ENCODE results near the gene PLCXD1.
"Not testable (repeated sequence)": the region's sequence is repeated elsewhere in the genome, so short reads cannot be mapped to it uniquely, and the experiment has no call there.

PLCXD1 gene

DNA sequence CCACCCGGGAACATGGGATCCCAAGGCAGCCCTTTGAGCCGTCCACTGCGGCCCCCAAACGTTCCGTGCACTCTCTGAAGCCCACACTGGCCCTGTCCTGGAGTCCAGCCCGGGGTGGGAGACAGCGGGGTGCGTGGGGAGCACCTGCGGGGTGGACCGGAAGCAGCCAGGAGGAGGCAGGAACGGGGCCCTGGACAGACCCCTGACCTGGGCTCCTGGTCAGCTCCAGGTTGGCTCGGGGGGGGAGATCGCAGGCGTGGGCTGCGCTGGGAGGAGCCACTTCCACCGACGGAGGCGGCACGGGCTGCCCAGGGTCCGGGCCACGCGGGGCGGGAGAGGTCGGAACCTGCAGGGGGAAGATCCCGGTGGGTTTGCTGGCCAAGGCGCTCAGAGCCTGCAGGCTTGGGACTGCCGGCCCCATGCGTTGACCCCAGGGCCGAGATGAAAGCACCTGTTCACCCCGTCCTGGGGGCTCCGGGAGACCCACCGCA, 5.7 kb upstream of the PLCXD1 start:
- Histone ChIP-seq H2BK120ac (ENCODE audit: insufficient read depth, low read length, poor library complexity) (peak overlapping the region; percentile 18), H3K4me1 (ENCODE audit: control insufficient read depth in 1 of 2, insufficient read depth in 2 of 2, low read length in 2 of 2) (peaks cover 11 to 24% of the 10 kb centered on the region in 2 experiments), H3K4me3 (ENCODE audit: low read depth, low read length) (no peak overlapping the region), H3K4ac (ENCODE audit: low read depth, low read length) (peak overlapping the region; percentile 22), H2BK12ac (ENCODE audit: low read length) (peak overlapping the region; percentile 20), H3K27me3 (ENCODE audit: insufficient read depth, low read length) (no peaks in the 10 kb centered on the region), H4K12ac (ENCODE audit: low read depth, low read length) (no peak overlapping the region), H3K27ac (ENCODE audit: low read depth, low read length) (no peak overlapping the region), H2AK5ac (ENCODE audit: low read length) (no peak overlapping the region), H2AFZ (ENCODE audit: insufficient read depth, low read length, poor library complexity) (peak overlapping the region; percentile 30), H3K36me3 (ENCODE audit: control insufficient read depth in 1 of 2, insufficient read depth in 2 of 2, low read length in 2 of 2) (no peaks in the 10 kb centered on the region), H3K14ac (ENCODE audit: low read length) (peak overlapping the region; percentile 43), H3K4me2 (ENCODE audit: low read length) (peak overlapping the region; percentile 89), H3K9me3 (ENCODE audit: insufficient read depth, low read depth, low read length) (peaks cover 2% of the 10 kb centered on the region), H2BK5ac (ENCODE audit: low read depth, low read length, poor library complexity) (no peak overlapping the region), H4K8ac (ENCODE audit: low read depth, low read length) (peak overlapping the region; percentile 37), H3K9ac (ENCODE audit: low read length) (no peak overlapping the region), H4K91ac (ENCODE audit: low read depth, low read length) (peak overlapping the region; percentile 50), H3K79me1 (ENCODE audit: low read length) (peaks cover 22% of the 10 kb centered on the region), H3K18ac (ENCODE audit: low read length) (peak overlapping the region; percentile 32), H3K23ac (ENCODE audit: low read length) (no peak overlapping the region), H3K79me2 (ENCODE audit: control insufficient read depth, insufficient read depth, low read length, poor library complexity) (peaks cover 12% of the 10 kb centered on the region)
- DNase-seq, result no peak
- no CpG with 5 or more reads among the region's 32 CpGs for WGBS (ENCODE audit: extremely low coverage, insufficient coverage, insufficient read length)

DNA sequence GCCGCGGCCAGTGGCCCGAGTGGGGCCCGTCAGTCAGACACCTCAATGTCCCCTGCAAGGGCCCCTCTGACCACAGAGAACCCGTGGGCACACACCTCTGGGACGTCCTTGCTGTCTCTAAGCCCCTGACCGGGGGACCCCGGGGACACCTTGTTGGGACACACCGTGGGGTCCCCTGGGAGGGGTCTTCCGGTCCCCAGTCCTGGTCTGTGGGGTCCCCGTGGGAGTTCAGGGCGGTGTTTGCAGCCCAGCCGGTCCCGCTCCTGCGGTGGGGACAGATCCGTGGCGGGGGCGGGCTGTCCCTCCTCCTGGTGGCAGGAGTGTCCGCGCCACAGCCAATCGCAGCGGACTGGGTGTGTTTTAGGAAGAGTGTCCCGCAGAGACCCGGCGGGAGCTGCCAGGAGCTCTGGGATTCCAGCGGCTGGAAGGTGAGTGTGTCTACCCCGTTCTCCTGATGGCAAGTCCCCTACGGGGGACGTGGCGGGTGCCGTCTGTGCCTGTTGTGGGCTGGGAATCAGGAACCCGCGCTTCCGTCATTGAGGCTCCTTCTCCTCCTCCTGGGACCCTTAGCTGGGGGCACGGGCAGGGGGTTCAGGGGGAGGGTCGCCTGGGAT, 5.1 kb upstream of the PLCXD1 start:
- H4K12ac ChIP-seq (ENCODE audit: low read depth, low read length), result no peak overlapping the region
- peak overlapping the region; percentile 78 for H3K4ac ChIP-seq (ENCODE audit: low read depth, low read length)
- H3K14ac ChIP-seq (ENCODE audit: low read length), result peak overlapping the region; percentile 70
- WGBS (ENCODE audit: extremely low coverage, insufficient coverage, insufficient read length), result no CpG with 5 or more reads among the region's 36 CpGs
- peaks cover under 1% of the 10 kb centered on the region for H3K9me3 ChIP-seq (ENCODE audit: insufficient read depth, low read depth, low read length)
- H3K23ac ChIP-seq (ENCODE audit: low read length), result no peak overlapping the region
- peak overlapping the region; percentile 40 for H3K27ac ChIP-seq (ENCODE audit: low read depth, low read length)
- H2AFZ ChIP-seq (ENCODE audit: insufficient read depth, low read length, poor library complexity), result peak overlapping the region; percentile 40
- peak; percentile 84 to 88 for DNase-seq
- peak overlapping the region; percentile 84 for H2AK5ac ChIP-seq (ENCODE audit: low read length)
- H3K9ac ChIP-seq (ENCODE audit: low read length), result peak overlapping the region; percentile 82
- H2BK120ac ChIP-seq (ENCODE audit: insufficient read depth, low read length, poor library complexity), result peak overlapping the region; percentile 81
- H3K27me3 ChIP-seq (ENCODE audit: insufficient read depth, low read length), result no peaks in the 10 kb centered on the region
- peak overlapping the region; percentile 75 for H2BK5ac ChIP-seq (ENCODE audit: low read depth, low read length, poor library complexity)
- peaks cover 11 to 24% of the 10 kb centered on the region in 2 experiments for H3K4me1 ChIP-seq (ENCODE audit: control insufficient read depth in 1 of 2, insufficient read depth in 2 of 2, low read length in 2 of 2)
- peak overlapping the region; percentile 20 for H2BK12ac ChIP-seq (ENCODE audit: low read length)
- H4K8ac ChIP-seq (ENCODE audit: low read depth, low read length), result peak overlapping the region; percentile 52
- peak overlapping the region; percentile 89 for H3K4me2 ChIP-seq (ENCODE audit: low read length)
- H3K18ac ChIP-seq (ENCODE audit: low read length), result peak overlapping the region; percentile 96
- peak overlapping the region; percentile 50 for H4K91ac ChIP-seq (ENCODE audit: low read depth, low read length)
- H3K79me2 ChIP-seq (ENCODE audit: control insufficient read depth, insufficient read depth, low read length, poor library complexity), result peaks cover 12% of the 10 kb centered on the region
- peak overlapping the region; percentile 80 for H3K4me3 ChIP-seq (ENCODE audit: low read depth, low read length)
- H3K79me1 ChIP-seq (ENCODE audit: low read length), result peaks cover 22% of the 10 kb centered on the region
- no peaks in the 10 kb centered on the region for H3K36me3 ChIP-seq (ENCODE audit: control insufficient read depth in 1 of 2, insufficient read depth in 2 of 2, low read length in 2 of 2)

DNA sequence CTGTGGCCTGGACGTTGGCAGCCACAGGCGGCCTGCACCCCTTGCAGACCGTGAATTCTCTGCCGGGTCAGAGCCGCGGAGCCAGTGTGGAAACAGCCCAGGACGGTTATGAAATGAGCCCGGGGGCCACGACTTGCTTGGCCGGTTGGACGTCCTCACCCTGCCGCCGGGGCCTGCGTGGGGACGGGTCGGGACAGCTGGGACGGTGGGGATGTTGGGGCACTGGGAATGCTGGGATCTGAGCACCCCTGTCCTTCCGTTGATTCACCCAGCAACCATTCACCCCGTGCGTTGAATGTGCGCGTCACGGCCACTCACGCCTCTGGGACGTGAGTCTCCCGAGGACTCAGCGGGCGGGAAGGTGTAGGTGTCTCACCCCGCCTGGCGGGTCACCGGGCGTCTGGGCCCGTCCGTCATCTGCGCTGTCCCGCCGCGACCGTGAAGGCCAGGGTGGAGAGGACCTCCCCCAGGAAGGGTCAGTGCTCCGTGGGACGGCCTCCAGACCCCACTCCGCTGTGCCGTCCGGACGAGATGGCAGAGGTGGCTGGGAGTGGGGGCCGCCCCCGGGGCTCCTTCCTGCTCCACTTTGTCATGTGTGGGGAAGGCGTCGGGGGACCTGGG, 4.5 kb upstream of the PLCXD1 start:
- peak overlapping the region; percentile 40 for H3K27ac ChIP-seq (ENCODE audit: low read depth, low read length)
- no CpG with 5 or more reads among the region's 49 CpGs for whole genome bisulfite sequencing (ENCODE audit: extremely low coverage, insufficient coverage, insufficient read length)
- peak overlapping the region; percentile 2 for H2BK12ac ChIP-seq (ENCODE audit: low read length)
- peak overlapping the region; percentile 52 for H4K8ac ChIP-seq (ENCODE audit: low read depth, low read length)
- no peak overlapping the region for H3K23ac ChIP-seq (ENCODE audit: low read length)
- peak overlapping the region; percentile 89 for H3K4me2 ChIP-seq (ENCODE audit: low read length)
- H2BK5ac ChIP-seq (ENCODE audit: low read depth, low read length, poor library complexity), result peak overlapping the region; percentile 75
- peak overlapping the region; percentile 96 for H3K18ac ChIP-seq (ENCODE audit: low read length)
- H4K12ac ChIP-seq (ENCODE audit: low read depth, low read length), result peak overlapping the region; percentile 55
- peak overlapping the region; percentile 84 for H2AK5ac ChIP-seq (ENCODE audit: low read length)
- no peaks in the 10 kb centered on the region for H3K27me3 ChIP-seq (ENCODE audit: insufficient read depth, low read length)
- H3K9me3 ChIP-seq (ENCODE audit: insufficient read depth, low read depth, low read length), result no peaks in the 10 kb centered on the region
- H3K4me1 ChIP-seq (ENCODE audit: control insufficient read depth in 1 of 2, insufficient read depth in 2 of 2, low read length in 2 of 2), result peaks cover 11 to 28% of the 10 kb centered on the region in 2 experiments
- peak overlapping the region; percentile 53 for H2AFZ ChIP-seq (ENCODE audit: insufficient read depth, low read length, poor library complexity)
- DNase-seq, result peak; percentile 87 to 92
- peaks cover 12% of the 10 kb centered on the region for H3K79me2 ChIP-seq (ENCODE audit: control insufficient read depth, insufficient read depth, low read length, poor library complexity)
- H3K9ac ChIP-seq (ENCODE audit: low read length), result peak overlapping the region; percentile 82
- no peaks in the 10 kb centered on the region for H3K36me3 ChIP-seq (ENCODE audit: control insufficient read depth in 1 of 2, insufficient read depth in 2 of 2, low read length in 2 of 2)
- H3K4me3 ChIP-seq (ENCODE audit: low read depth, low read length), result peak overlapping the region; percentile 80
- H3K14ac ChIP-seq (ENCODE audit: low read length), result peak overlapping the region; percentile 70
- H3K79me1 ChIP-seq (ENCODE audit: low read length), result peaks cover 24% of the 10 kb centered on the region
- H3K4ac ChIP-seq (ENCODE audit: low read depth, low read length), result peak overlapping the region; percentile 78
- H2BK120ac ChIP-seq (ENCODE audit: insufficient read depth, low read length, poor library complexity), result peak overlapping the region; percentile 81
- H4K91ac ChIP-seq (ENCODE audit: low read depth, low read length), result peak overlapping the region; percentile 49

DNA sequence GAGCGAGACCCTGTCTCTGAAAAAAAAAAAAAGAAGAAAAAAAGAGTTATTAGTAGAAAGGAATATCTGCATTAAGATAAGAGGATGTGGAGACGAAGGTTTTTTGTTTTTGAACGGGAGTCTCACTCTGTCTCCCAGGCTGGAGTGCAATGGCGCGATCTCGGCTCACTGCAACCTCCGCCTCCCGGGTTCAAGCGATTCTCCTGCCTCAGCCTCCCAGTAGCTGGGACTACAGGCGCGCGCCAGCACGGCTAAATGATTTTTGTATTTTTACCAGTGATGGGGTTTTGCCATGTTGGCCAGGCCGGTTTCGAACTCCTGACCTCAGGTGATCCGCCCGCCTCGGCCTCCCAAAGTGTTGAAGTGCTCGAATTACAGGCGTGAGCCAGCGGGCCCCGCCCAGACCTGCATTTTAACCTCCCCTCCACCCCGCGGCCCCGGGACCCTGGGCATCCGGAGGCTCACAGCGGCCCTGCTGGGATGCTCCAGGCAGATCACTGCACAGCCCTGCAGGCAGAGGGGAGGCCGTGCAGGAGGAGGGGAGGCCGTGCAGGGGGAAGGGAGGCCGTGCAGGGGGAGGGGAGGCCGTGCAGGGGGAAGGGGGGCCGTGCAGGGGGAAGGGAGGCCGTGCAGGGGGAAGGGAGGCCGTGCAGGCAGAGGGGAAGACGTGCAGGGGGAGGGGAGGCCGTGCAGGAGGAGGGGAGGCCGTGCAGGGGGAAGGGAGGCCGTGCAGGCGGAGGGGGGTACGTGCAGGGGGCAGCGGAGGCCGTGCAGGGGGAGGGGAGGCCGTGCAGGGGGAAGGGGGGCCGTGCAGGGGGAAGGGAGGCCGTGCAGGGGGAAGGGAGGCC, 1.2 kb upstream of the PLCXD1 start:
- H3K9ac ChIP-seq (ENCODE audit: low read length); H3K27me3 ChIP-seq (ENCODE audit: insufficient read depth, low read length): not testable (repeated sequence)

More for the DNA sequence above, 1.2 kb upstream of the PLCXD1 start:
- Histone ChIP-seq H3K79me1 (ENCODE audit: low read length) (peaks cover 24% of the 10 kb centered on the region), H3K4me1 (ENCODE audit: control insufficient read depth in 1 of 2, insufficient read depth in 2 of 2, low read length in 2 of 2) (peaks cover 11 to 26% of the 10 kb centered on the region in 2 experiments), H3K27ac (ENCODE audit: low read depth, low read length) (peak overlapping the region; percentile 18), H3K79me2 (ENCODE audit: control insufficient read depth, insufficient read depth, low read length, poor library complexity) (peaks cover 12% of the 10 kb centered on the region), H3K36me3 (ENCODE audit: control insufficient read depth in 1 of 2, insufficient read depth in 2 of 2, low read length in 2 of 2) (peaks cover 10 to 13% of the 10 kb centered on the region in 2 experiments)
- not testable (repeated sequence) for DNase-seq; H2BK12ac ChIP-seq (ENCODE audit: low read length); H3K14ac ChIP-seq (ENCODE audit: low read length); H2AK5ac ChIP-seq (ENCODE audit: low read length); H2BK5ac ChIP-seq (ENCODE audit: low read depth, low read length, poor library complexity); H2AFZ ChIP-seq (ENCODE audit: insufficient read depth, low read length, poor library complexity); H3K9me3 ChIP-seq (ENCODE audit: insufficient read depth, low read depth, low read length); H2BK120ac ChIP-seq (ENCODE audit: insufficient read depth, low read length, poor library complexity); H3K4me3 ChIP-seq (ENCODE audit: low read depth, low read length); H3K4ac ChIP-seq (ENCODE audit: low read depth, low read length); H3K4me2 ChIP-seq (ENCODE audit: low read length); H4K12ac ChIP-seq (ENCODE audit: low read depth, low read length); H3K18ac ChIP-seq (ENCODE audit: low read length); H4K8ac ChIP-seq (ENCODE audit: low read depth, low read length); H4K91ac ChIP-seq (ENCODE audit: low read depth, low read length); H3K23ac ChIP-seq (ENCODE audit: low read length)
- WGBS (ENCODE audit: extremely low coverage, insufficient coverage, insufficient read length), result 100% methylated on average over 2 of the region's 45 CpGs
